NCI-H446 (cell line): ENCODE measurements around the gene CHMP1A.

Experiments used
- DNase-seq, 2 experiments: peaks; one replicate each; lab custom pipeline; 2025; lab: John Stamatoyannopoulos, UW

CHMP1A gene

GRCh38 chr16:89602952-89603590 is 54.4 kb downstream of the CHMP1A start:
- no peak for DNase-seq

- DNase-seq, result no peak
Measured at GRCh38 chr16:89602273-89602951, 55.1 kb downstream of the CHMP1A start.

DNA sequence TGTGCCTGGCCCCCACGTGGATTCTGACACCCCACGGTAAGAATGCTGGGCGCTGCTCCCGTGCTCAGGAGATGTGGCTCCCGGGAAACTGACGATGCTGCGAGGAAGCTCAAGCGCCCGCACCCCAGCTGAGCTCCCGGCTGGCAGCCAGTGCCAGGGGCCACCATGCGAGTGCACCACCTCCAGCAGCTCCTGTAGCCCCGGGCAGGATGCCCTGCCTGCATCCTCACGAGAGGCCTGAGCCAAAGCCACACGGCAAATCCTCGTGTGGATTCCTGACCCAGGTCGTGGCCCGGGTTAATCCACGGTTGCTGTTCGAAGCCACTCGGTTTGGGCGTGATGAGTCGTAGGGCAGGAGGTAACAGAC is 55.6 kb downstream of the CHMP1A start:
- no peak for DNase-seq

- no peak for DNase-seq
Measured at GRCh38 chr16:89600956-89601355, 56.6 kb downstream of the CHMP1A start.

- DNase-seq, result no peak
Measured at GRCh38 chr16:89600427-89600826, 57.1 kb downstream of the CHMP1A start.

GRCh38 chr16:89599902-89600301 is 57.6 kb downstream of the CHMP1A start:
- DNase-seq, result no peak

- no peak for DNase-seq
Measured at GRCh38 chr16:89599451-89599858, 58.1 kb downstream of the CHMP1A start.

GRCh38 chr16:89598199-89598598 is 59.3 kb downstream of the CHMP1A start:
- peak; percentile 23 to 54 for DNase-seq

GRCh38 chr16:89596957-89597649 is 60.4 kb downstream of the CHMP1A start:
- no peak for DNase-seq

DNA sequence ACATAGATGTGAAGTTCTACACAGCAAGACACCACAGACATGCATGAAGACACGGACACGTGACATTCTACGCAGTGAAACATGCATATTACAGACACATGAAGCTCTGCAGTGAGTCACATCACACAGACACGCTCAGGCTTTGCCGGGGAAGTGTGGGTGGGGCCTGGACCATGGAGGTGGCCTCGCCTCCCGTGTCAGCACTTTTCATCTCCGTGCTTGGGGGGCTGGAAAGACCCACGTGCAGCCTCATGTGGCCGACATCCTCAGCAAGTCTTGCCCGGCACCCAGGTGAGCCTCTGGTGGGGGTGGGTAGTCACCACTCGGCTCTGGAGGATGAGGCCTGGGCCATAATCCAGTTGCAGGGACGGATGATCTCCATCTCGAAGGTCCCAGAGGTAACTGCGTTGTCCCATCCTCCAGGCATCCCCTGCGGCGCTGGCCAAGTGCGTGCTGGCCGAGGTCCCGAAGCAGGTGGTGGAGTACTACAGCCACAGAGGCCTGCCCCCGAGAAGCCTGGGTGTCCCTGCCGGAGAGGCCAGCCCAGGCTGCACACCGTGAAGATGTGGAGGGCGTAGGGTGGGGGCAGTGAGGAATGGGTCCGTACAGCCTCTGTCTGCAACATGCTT is 61.3 kb downstream of the CHMP1A start:
- DNase-seq, result no peak

- DNase-seq, result no peak
Measured at GRCh38 chr16:89595330-89596060, 62.0 kb downstream of the CHMP1A start.
